ENCODE measurements around the gene MT1H.

DNA sequence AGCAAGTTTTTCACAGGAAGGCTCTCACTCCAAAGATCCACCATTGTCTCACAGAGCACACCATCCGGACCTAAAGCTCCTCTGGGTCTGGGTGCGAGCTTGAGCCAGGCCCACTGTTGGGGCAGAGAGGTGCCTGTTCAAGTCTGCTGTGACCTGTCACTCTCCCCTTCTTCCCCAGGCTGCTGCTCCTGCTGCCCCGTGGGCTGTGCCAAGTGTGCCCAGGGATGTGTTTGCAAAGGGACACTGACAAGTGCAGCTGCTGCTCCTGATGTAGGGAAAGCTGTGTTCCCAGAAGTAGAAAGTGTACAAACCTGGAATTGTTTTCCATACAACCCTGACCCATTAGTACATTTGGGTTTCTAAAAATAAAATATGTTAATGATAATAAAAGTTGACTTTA is 7.9 kb downstream of the MT1H start:
- TF ChIP-seq POLR2AphosphoS5 (IDR thresholded peaks at IDR 0.05) (no peak), POLR2A (IDR thresholded peaks at IDR 0.05) (no peak), EP300 (IDR thresholded peaks at IDR 0.05) (no peak)
- TF ChIP-seq, protein P1, sequence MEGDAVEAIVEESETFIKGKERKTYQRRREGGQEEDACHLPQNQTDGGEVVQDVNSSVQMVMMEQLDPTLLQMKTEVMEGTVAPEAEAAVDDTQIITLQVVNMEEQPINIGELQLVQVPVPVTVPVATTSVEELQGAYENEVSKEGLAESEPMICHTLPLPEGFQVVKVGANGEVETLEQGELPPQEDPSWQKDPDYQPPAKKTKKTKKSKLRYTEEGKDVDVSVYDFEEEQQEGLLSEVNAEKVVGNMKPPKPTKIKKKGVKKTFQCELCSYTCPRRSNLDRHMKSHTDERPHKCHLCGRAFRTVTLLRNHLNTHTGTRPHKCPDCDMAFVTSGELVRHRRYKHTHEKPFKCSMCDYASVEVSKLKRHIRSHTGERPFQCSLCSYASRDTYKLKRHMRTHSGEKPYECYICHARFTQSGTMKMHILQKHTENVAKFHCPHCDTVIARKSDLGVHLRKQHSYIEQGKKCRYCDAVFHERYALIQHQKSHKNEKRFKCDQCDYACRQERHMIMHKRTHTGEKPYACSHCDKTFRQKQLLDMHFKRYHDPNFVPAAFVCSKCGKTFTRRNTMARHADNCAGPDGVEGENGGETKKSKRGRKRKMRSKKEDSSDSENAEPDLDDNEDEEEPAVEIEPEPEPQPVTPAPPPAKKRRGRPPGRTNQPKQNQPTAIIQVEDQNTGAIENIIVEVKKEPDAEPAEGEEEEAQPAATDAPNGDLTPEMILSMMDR (IDR thresholded peaks at IDR 0.05): no peak

All from suprapubic skin (tissue), 4 donors.